Hepatocyte (in vitro differentiated cells): ENCODE measurements around the gene B3GAT1. TPM values are rescaled to one million over a fixed set of nuclear protein-coding genes. Genes with fewer than 3 reads are reported as not detected.

ENCODE experiments used
- DNase-seq: peaks from one replicate; pipeline ENCODE4 v3.0.0-alpha.2; 2016; ENCODE audit warnings: low spot score
- H2AFZ ChIP-seq: fragments of 200-600 bp; sonication (generic); 2 replicates; pipeline ENCODE4 v1.6.0; 2016; ENCODE audit warnings: antibody characterized with exemption, mild to moderate bottlenecking
- H3K27ac ChIP-seq: fragments of 200-600 bp; sonication (generic); 2 replicates; pipeline ENCODE4 v1.5.1; 2016; ENCODE audit warnings: mild to moderate bottlenecking
- H3K27me3 ChIP-seq: fragments of 200-600 bp; sonication (generic); 2 replicates; pipeline ENCODE4 v1.6.1; 2016
- H3K36me3 ChIP-seq: fragments of 200-600 bp; sonication (generic); replicated peaks from 2 replicates; pipeline ENCODE4 v1.5.1; 2016; ENCODE audit warnings: low read depth; ENCODE audit not compliant: insufficient read depth
- H3K4me1 ChIP-seq: fragments of 200-600 bp; sonication (generic); 2 replicates; pipeline ENCODE4 v1.5.1; 2016; ENCODE audit warnings: mild to moderate bottlenecking, moderate library complexity; ENCODE audit not compliant: insufficient read depth
- H3K4me2 ChIP-seq: fragments of 200-600 bp; sonication (generic); 2 replicates; pipeline ENCODE4 v1.6.0; 2016
- H3K4me3 ChIP-seq: fragments of 200-600 bp; sonication (generic); 2 replicates; pipeline ENCODE4 v1.5.1; 2016; ENCODE audit warnings: mild to moderate bottlenecking
- H3K79me2 ChIP-seq: fragments of 200-600 bp; sonication (generic); 2 replicates; pipeline ENCODE4 v1.6.0; 2017; ENCODE audit warnings: mild to moderate bottlenecking
- H3K9me2 ChIP-seq: fragments of 200-600 bp; sonication (generic); replicated peaks from 2 replicates; pipeline ENCODE4 v1.6.0; 2017; ENCODE audit warnings: mild to moderate bottlenecking; ENCODE audit not compliant: insufficient read depth
- H3K9me3 ChIP-seq: fragments of 200-600 bp; sonication (generic); 2 replicates; pipeline ENCODE4 v1.5.1; 2016; ENCODE audit warnings: low read depth, mild to moderate bottlenecking
- H4K20me1 ChIP-seq: fragments of 200-600 bp; sonication (generic); 2 replicates; pipeline ENCODE4 v1.6.0; 2016; ENCODE audit warnings: mild to moderate bottlenecking; ENCODE audit not compliant: insufficient read depth, poor library complexity, severe bottlenecking
- CTCF ChIP-seq: fragments of 200-600 bp; sonication (generic); IDR thresholded peaks from 2 replicates; pipeline ENCODE4 v1.5.1; 2016; ENCODE audit warnings: antibody characterized with exemption, mild to moderate bottlenecking; ENCODE audit not compliant: poor library complexity
- EZH2 ChIP-seq: fragments of 200-600 bp; sonication (generic); IDR thresholded peaks from 2 replicates; pipeline ENCODE4 v1.6.1; 2016; ENCODE audit warnings: antibody characterized with exemption, mild to moderate bottlenecking, borderline replicate concordance
- EZH2phosphoT487 ChIP-seq: fragments of 200-600 bp; sonication (generic); IDR thresholded peaks from one replicate; pipeline ENCODE4 v1.6.1; 2018; ENCODE audit warnings: antibody characterized with exemption, mild to moderate bottlenecking, low read depth, moderate library complexity; ENCODE audit not compliant: unreplicated experiment, severe bottlenecking
- WGBS: methylation state at CpG from one replicate; pipeline ENCODE4 v1.1.6; 2016; ENCODE audit warnings: low lambda C conversion rate; ENCODE audit errors: missing lambda C conversion rate; 5-methylcytosine and 5-hydroxymethylcytosine counted together
- polyA plus RNA-seq: library from polyadenylated mRNA; unstranded; fragments of >200 nt; fragmentation: Nextera tagmentation; extraction: Ambion mirVana; gene quantifications from 2 replicates; pipeline ENCODE4 v1.2.1, GENCODE V29; 2016
- total RNA-seq: library from RNA; depleted of rRNA; stranded (reverse); fragments of >200 nt; gene quantifications from 2 replicates; pipeline ENCODE4 v1.2.3, GENCODE V29; 2014

Gene B3GAT1
- total and polyA plus RNA-seq, 2 experiments from 2014 or later = 0.17 to 0.40 TPM

- Histone ChIP-seq H3K4me1 (no peaks in the 10 kb centered on the region), H3K27ac (no peak overlapping the region), H3K36me3 (no peaks in the 10 kb centered on the region), H3K9me3 (no peaks in the 10 kb centered on the region), H3K4me2 (no peak overlapping the region), H3K9me2 (no peaks in the 10 kb centered on the region), H4K20me1 (no peaks in the 10 kb centered on the region), H3K27me3 (no peaks in the 10 kb centered on the region), H3K4me3 (no peak overlapping the region), H3K79me2 (no peaks in the 10 kb centered on the region), H2AFZ (no peak overlapping the region)
- no peak for DNase-seq
- TF ChIP-seq EZH2 = no peak
- TF ChIP-seq EZH2phosphoT487 = no peak
- no peak for TF ChIP-seq CTCF
- 91% methylated on average over 13 of the region's 14 CpGs for WGBS
These were observed 27.6 kb downstream of the B3GAT1 start for GRCh38 chr11:134384406-134384805.

- Histone ChIP-seq H3K9me2 (no peaks in the 10 kb centered on the region), H3K4me3 (no peak overlapping the region), H3K4me1 (no peaks in the 10 kb centered on the region), H2AFZ (no peak overlapping the region), H4K20me1 (no peaks in the 10 kb centered on the region), H3K27ac (no peak overlapping the region), H3K79me2 (no peaks in the 10 kb centered on the region), H3K27me3 (no peaks in the 10 kb centered on the region), H3K36me3 (no peaks in the 10 kb centered on the region), H3K4me2 (no peak overlapping the region), H3K9me3 (no peaks in the 10 kb centered on the region)
- DNase-seq = no peak
- TF ChIP-seq EZH2phosphoT487 = no peak
- no peak for TF ChIP-seq EZH2
- TF ChIP-seq CTCF = no peak
- over 99% methylated on average over 58 of the region's 78 CpGs for WGBS
These were observed 28.3 kb downstream of the B3GAT1 start for GRCh38 chr11:134383576-134384221.

- no peak overlapping the region for H2AFZ ChIP-seq
These were observed 29.2 kb downstream of the B3GAT1 start for GRCh38 chr11:134382830-134383229.

More at GRCh38 chr11:134382830-134383229, 29.2 kb downstream of the B3GAT1 start:
- TF ChIP-seq EZH2 (no peak), CTCF (no peak), EZH2phosphoT487 (no peak)
- DNase-seq = no peak
- H3K4me2 ChIP-seq = no peak overlapping the region
- no peaks in the 10 kb centered on the region for H3K79me2 ChIP-seq
- no peaks in the 10 kb centered on the region for H3K27me3 ChIP-seq
- H3K27ac ChIP-seq = no peak overlapping the region
- H3K9me2 ChIP-seq = no peaks in the 10 kb centered on the region
- no peaks in the 10 kb centered on the region for H3K9me3 ChIP-seq
- WGBS = 98% methylated on average over 23 of the region's 24 CpGs
- no peak overlapping the region for H3K4me3 ChIP-seq
- H3K36me3 ChIP-seq = no peaks in the 10 kb centered on the region
- no peaks in the 10 kb centered on the region for H3K4me1 ChIP-seq
- no peaks in the 10 kb centered on the region for H4K20me1 ChIP-seq
